Lung (tissue), 12 donors: ENCODE measurements around the gene PTPRT. TPM values are rescaled to one million over a fixed set of nuclear protein-coding genes. Genes with fewer than 3 reads are reported as not detected.

Experiments
- ATAC-seq: fragments of 200-7000 bp; cut with Tn5 transposase; one replicate; pipeline ENCODE4 v1.9.1; 2020; ENCODE audit warnings: moderate number of reproducible peaks; ENCODE audit not compliant: insufficient read depth, low FRiP score
- DNase-seq, 3 donors: peaks; one replicate each; pipeline ENCODE4 v3.0.0-alpha.2; 2013 to 2017
- H3K27ac ChIP-seq, 2 donors: one replicate each; pipeline ENCODE4 v1.5.1; 2013; ENCODE audit warnings: mild to moderate bottlenecking in 2 of 2, moderate library complexity in 2 of 2, control low read depth in 1 of 2, inconsistent platforms in 1 of 2, low read depth in 1 of 2, low read length in 1 of 2
- H3K27me3 ChIP-seq, 3 donors: one replicate each; pipeline ENCODE4 v1.5.1; 2013; ENCODE audit warnings: low read length in 2 of 3; ENCODE audit not compliant: control insufficient read depth in 3 of 3, insufficient read depth in 3 of 3
- H3K36me3 ChIP-seq, 4 donors: one replicate each; pipeline ENCODE4 v1.5.1; 2013; ENCODE audit warnings: low read length in 4 of 4, mild to moderate bottlenecking in 1 of 4, moderate library complexity in 1 of 4; ENCODE audit not compliant: control insufficient read depth in 4 of 4, insufficient read depth in 4 of 4
- H3K4me1 ChIP-seq, 5 donors: one replicate each; pipeline ENCODE4 v1.5.1; 2013; ENCODE audit warnings: low read length in 5 of 5, mild to moderate bottlenecking in 2 of 5, moderate library complexity in 1 of 5; ENCODE audit not compliant: control insufficient read depth in 5 of 5, insufficient read depth in 5 of 5
- H3K4me3 ChIP-seq: one replicate; pipeline ENCODE4 v1.5.1; 2013; ENCODE audit warnings: mild to moderate bottlenecking, control low read depth, moderate library complexity
- H3K9ac ChIP-seq, 2 donors: one replicate each; pipeline ENCODE4 v1.5.1; 2013; ENCODE audit warnings: low read length in 2 of 2, control low read depth in 1 of 2; ENCODE audit not compliant: insufficient read depth in 1 of 2
- H3K9me3 ChIP-seq, 4 donors: one replicate each; pipeline ENCODE4 v1.5.1; 2013; ENCODE audit warnings: low read length in 3 of 4, mild to moderate bottlenecking in 1 of 4, moderate library complexity in 1 of 4; ENCODE audit not compliant: control insufficient read depth in 4 of 4, insufficient read depth in 3 of 4
- CTCF ChIP-seq: IDR thresholded peaks from 2 replicates; pipeline ENCODE4 v1.5.1; 2012; ENCODE audit warnings: mild to moderate bottlenecking; ENCODE audit errors: control extremely low read depth, extremely low read depth
- WGBS, 2 donors: extraction: QIAGEN DNeasy Blood & Tissue Kit; methylation state at CpG; one replicate each; pipeline ENCODE4 v1.1.7; 2013; 5-methylcytosine and 5-hydroxymethylcytosine counted together
- polyA plus RNA-seq, 2 donors: library from polyadenylated mRNA; stranded (reverse); fragments of 200-250 nt; gene quantifications; one replicate each; pipeline ENCODE4 v1.2.1, GENCODE V29; 2013
- total RNA-seq, 2 donors: library from RNA; depleted of rRNA in 1 of 2; stranded (reverse); fragments of >200 nt in 1 of 2; gene quantifications; one replicate each; pipeline ENCODE4 v1.2.1, GENCODE V29; 2014 to 2021
- donor health status: control.
- donor health status: control.
- donor health status: Bipolar disorder and iron deficiency.
- donor health status: healthy.
- donor health status: DM: yes; HTN: yes; CAD: no.

The PTPRT gene
- total and polyA plus RNA-seq, 4 donors: 0.37 to 13.8 (median 6.1) TPM

GRCh38 chr20:42447270-42447669, 742.4 kb downstream of the PTPRT start:
- Histone ChIP-seq H3K27me3 (no peaks in the 10 kb centered on the region), H3K4me1 (no peaks in the 10 kb centered on the region), H3K4me3 (no peak overlapping the region), H3K27ac (no peak overlapping the region), H3K36me3 (no peaks in the 10 kb centered on the region), H3K9me3 (no peaks in the 10 kb centered on the region), H3K9ac (no peak overlapping the region)
- no peak for DNase-seq
- no peak for TF ChIP-seq CTCF
- 51 to 72% methylated on average over 2 of the region's 2 CpGs for WGBS, 2 donors
- ATAC-seq: no peak

DNA sequence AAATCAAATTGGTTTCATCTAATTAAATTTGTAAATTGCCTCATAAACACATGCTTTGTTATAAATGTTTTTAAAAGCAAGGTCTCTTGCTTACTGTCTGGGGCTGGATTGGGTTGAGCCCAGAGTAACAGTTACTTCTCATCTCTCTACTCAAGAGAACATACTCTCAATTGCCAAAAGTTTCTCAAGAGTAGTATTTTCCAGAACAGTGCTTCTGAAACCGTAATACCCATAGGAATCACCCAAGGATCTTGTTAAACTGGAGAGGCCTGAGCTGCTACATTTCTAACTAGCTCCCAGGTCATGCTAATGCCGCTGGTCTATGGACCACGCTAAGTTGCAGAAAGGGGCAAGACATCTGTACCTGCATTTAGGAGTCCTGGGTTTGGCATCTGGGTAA, 744.9 kb downstream of the PTPRT start:
- 80 to 84% methylated on average over 3 of the region's 3 CpGs for WGBS, 2 donors
- Histone ChIP-seq H3K4me3 (no peak overlapping the region), H3K9me3 (no peaks in the 10 kb centered on the region), H3K36me3 (no peaks in the 10 kb centered on the region), H3K27ac (no peak overlapping the region), H3K4me1 (no peaks in the 10 kb centered on the region), H3K9ac (no peak overlapping the region), H3K27me3 (no peaks in the 10 kb centered on the region)
- no peak for ATAC-seq
- no peak for DNase-seq
- no peak for TF ChIP-seq CTCF

DNA sequence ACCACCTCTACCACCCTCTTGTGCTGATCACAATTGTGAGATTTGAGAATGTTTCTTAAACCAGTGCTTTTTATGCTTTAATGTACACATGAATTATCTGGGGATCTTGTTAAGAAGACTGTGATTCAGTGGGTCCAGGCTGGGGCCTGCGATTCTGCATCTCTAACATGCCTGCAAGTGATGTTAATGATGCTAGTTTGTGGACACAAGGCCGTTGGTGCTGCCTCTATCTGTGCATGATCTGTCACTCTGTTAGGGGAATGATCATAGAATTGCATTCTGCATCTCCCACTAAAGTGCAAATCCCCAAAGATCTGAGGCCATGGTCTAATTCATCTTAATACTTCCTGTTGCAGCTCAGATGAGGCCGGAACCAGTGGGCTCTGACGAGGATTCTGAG, 746.5 kb downstream of the PTPRT start:
- H3K9ac ChIP-seq: no peak overlapping the region
- no peak for ATAC-seq
- H3K4me3 ChIP-seq: no peak overlapping the region
- H3K9me3 ChIP-seq: no peaks in the 10 kb centered on the region
- H3K27me3 ChIP-seq: no peaks in the 10 kb centered on the region
- 72 to 75% methylated on average over 4 of the region's 4 CpGs for WGBS, 2 donors
- DNase-seq: no peak
- H3K36me3 ChIP-seq: no peaks in the 10 kb centered on the region
- H3K27ac ChIP-seq: no peak overlapping the region
- no peak for TF ChIP-seq CTCF
- H3K4me1 ChIP-seq: peaks cover 0 to 2% (median 0%) of the 10 kb centered on the region in 5 donors

GRCh38 chr20:42442716-42443115, 747.0 kb downstream of the PTPRT start:
- 83 to 90% methylated on average over 6 of the region's 6 CpGs for WGBS, 2 donors
- ATAC-seq: no peak

More at GRCh38 chr20:42442716-42443115, 747.0 kb downstream of the PTPRT start:
- H3K4me3 ChIP-seq: no peak overlapping the region
- H3K4me1 ChIP-seq: peaks cover 0 to 2% (median 0%) of the 10 kb centered on the region in 5 donors
- H3K36me3 ChIP-seq: no peaks in the 10 kb centered on the region
- H3K27me3 ChIP-seq: no peaks in the 10 kb centered on the region
- no peak for TF ChIP-seq CTCF
- no peak overlapping the region for H3K27ac ChIP-seq
- no peak overlapping the region for H3K9ac ChIP-seq
- H3K9me3 ChIP-seq: no peaks in the 10 kb centered on the region
- no peak for DNase-seq
